Measurements from ENCODE around the gene RUSF1.

GRCh38 chr16:31485571-31485970, 22.6 kb downstream of the RUSF1 start:
- no peak for TF ChIP-seq ZNF274 (IDR thresholded peaks at IDR 0.05; ENCODE audit: low read depth, low read length)
- TF ChIP-seq SUZ12 (IDR thresholded peaks at IDR 0.05; ENCODE audit: extremely low read depth, insufficient read depth, insufficient read length) = no peak
